OCI-LY1 (cell line): ENCODE data around the gene TTC39C.

Experiments
- CTCF ChIP-seq: fragments of 200-600 bp; sonication (generic), shearing (Covaris generic); IDR thresholded peaks from 2 replicates; pipeline ENCODE4 v1.5.1; 2017; ENCODE audit warnings: mild to moderate bottlenecking, antibody characterized with exemption, low read length, moderate library complexity, mixed read lengths
- EZH2 ChIP-seq: fragments of 200-600 bp; sonication (generic), shearing (Covaris generic); IDR thresholded peaks from 2 replicates; pipeline ENCODE4 v1.8.0; 2017; ENCODE audit warnings: borderline replicate concordance, mixed run types, mild to moderate bottlenecking, antibody characterized with exemption, low read length, moderate library complexity, mixed read lengths

GRCh38 chr18:24160086-24160485 lies 145.5 kb downstream of the TTC39C start:
- TF ChIP-seq CTCF (no peak), EZH2 (no peak)
